GM12878 (cell line): Measurements from ENCODE around the gene ADSS1. TPM values are rescaled to one million over a fixed set of nuclear protein-coding genes. Genes with fewer than 3 reads are reported as not detected.
A peak's percentile ranks its signal among the peaks of the same experiment; 100 is the strongest.

ENCODE experiments used
- BCL11A ChIP-seq: IDR thresholded peaks from 2 replicates; pipeline ENCODE4 v1.6.1; 2011; ENCODE audit warnings: low read depth, low read length
- CBX3 ChIP-seq: fragments of 200-600 bp; sonication (generic); IDR thresholded peaks from 2 replicates; pipeline ENCODE4 v1.6.1; 2016; ENCODE audit warnings: low read depth, borderline replicate concordance
- CEBPZ ChIP-seq: fragments of 150-350 bp; IDR thresholded peaks from 2 replicates; pipeline ENCODE4 v1.6.1; 2016; ENCODE audit warnings: low read depth, low read length
- DPF2 ChIP-seq: fragments of 450-650 bp; IDR thresholded peaks from 2 replicates; pipeline ENCODE4 v1.6.1; 2017; ENCODE audit warnings: mild to moderate bottlenecking
- EGR1 ChIP-seq, 2 experiments: IDR thresholded peaks; 1 replicate in 1 of 2; 2 replicates in 1 of 2; pipeline ENCODE4 v1.6.1; 2011 to 2012; ENCODE audit warnings: low read depth in 2 of 2, low read length in 2 of 2, borderline replicate concordance in 1 of 2, mild to moderate bottlenecking in 1 of 2, moderate library complexity in 1 of 2
- GATAD2B ChIP-seq: fragments of 450-650 bp; conservative IDR thresholded peaks from 2 replicates; pipeline ENCODE4 v1.6.1; 2017; ENCODE audit warnings: low read depth, mild to moderate bottlenecking, moderate library complexity
- HDAC6 ChIP-seq: fragments of 200-600 bp; sonication (generic); IDR thresholded peaks from one replicate; pipeline ENCODE4 v1.8.0; 2017; ENCODE audit warnings: antibody characterized with exemption; ENCODE audit not compliant: unreplicated experiment
- HDGF ChIP-seq: fragments of 450-650 bp; IDR thresholded peaks from 2 replicates; pipeline ENCODE4 v1.6.1; 2016; ENCODE audit warnings: antibody characterized with exemption
- HSF1 ChIP-seq: fragments of 150-350 bp; IDR thresholded peaks from 2 replicates; pipeline ENCODE4 v1.6.1; 2014; ENCODE audit warnings: mild to moderate bottlenecking, low read depth, low read length
- IKZF1 ChIP-seq: fragments of 450-650 bp; conservative IDR thresholded peaks from 2 replicates; pipeline ENCODE4 v1.6.1; 2017; ENCODE audit warnings: antibody characterized with exemption, mild to moderate bottlenecking
- IKZF2 ChIP-seq, 2 experiments: fragments of 450-650 bp; IDR thresholded peaks; 2 replicates each; pipeline ENCODE4 v1.6.1; 2017; ENCODE audit warnings: mild to moderate bottlenecking in 2 of 2, moderate library complexity in 2 of 2
- LARP7 ChIP-seq: fragments of 450-650 bp; IDR thresholded peaks from 2 replicates; pipeline ENCODE4 v1.6.1; 2017; ENCODE audit warnings: mild to moderate bottlenecking
- MXI1 ChIP-seq: fragments of 150-350 bp; IDR thresholded peaks from 2 replicates; pipeline ENCODE4 v1.6.1; 2011; ENCODE audit warnings: low read depth, mild to moderate bottlenecking, inconsistent platforms, low read length, improper control_type of control experiment
- NR2F1 ChIP-seq: fragments of 450-650 bp; conservative IDR thresholded peaks from 2 replicates; pipeline ENCODE4 v1.6.1; 2017; ENCODE audit warnings: mild to moderate bottlenecking
- PML ChIP-seq: IDR thresholded peaks from 2 replicates; pipeline ENCODE4 v1.6.1; 2012; ENCODE audit warnings: low read length, inconsistent platforms
- POLR2A ChIP-seq: IDR thresholded peaks from 2 replicates; pipeline ENCODE4 v1.6.1; 2011; ENCODE audit warnings: low read depth, mild to moderate bottlenecking, low read length
- RAD21 ChIP-seq: IDR thresholded peaks from 2 replicates; pipeline ENCODE4 v1.6.1; 2011; ENCODE audit warnings: mild to moderate bottlenecking, low read depth, low read length, moderate library complexity; ENCODE audit not compliant: insufficient read depth
- REST ChIP-seq: IDR thresholded peaks from 2 replicates; pipeline ENCODE4 v1.6.1; 2012; ENCODE audit warnings: mild to moderate bottlenecking, low read depth, low read length
- SIN3A ChIP-seq: IDR thresholded peaks from 2 replicates; pipeline ENCODE4 v1.6.1; 2012; ENCODE audit warnings: low read depth, low read length, improper control_type of control experiment
- SMAD5 ChIP-seq: IDR thresholded peaks from 2 replicates; pipeline ENCODE4 v1.6.1; 2016; ENCODE audit warnings: antibody characterized with exemption, low read depth
- SREBF2 ChIP-seq: IDR thresholded peaks from 2 replicates; pipeline ENCODE4 v1.6.1; 2012; ENCODE audit warnings: mild to moderate bottlenecking, low read length
- TAF1 ChIP-seq: IDR thresholded peaks from 2 replicates; pipeline ENCODE4 v1.6.1; 2011; ENCODE audit warnings: mild to moderate bottlenecking, low read depth, low read length, borderline replicate concordance
- TCF12 ChIP-seq: IDR thresholded peaks from 2 replicates; pipeline ENCODE4 v1.6.1; 2011; ENCODE audit warnings: low read depth, mild to moderate bottlenecking, low read length
- polyA plus RNA-seq, 11 experiments: library from polyadenylated mRNA; depleted of rRNA in 4 of 11; unstranded in 6 of 11; stranded (reverse) in 5 of 11; fragments of >200 nt; fragmentation: Nextera tagmentation in 4 of 11; fragmentation: Illumina TruSeq in 1 of 11; extraction: Ambion mirVana in 4 of 11; extraction: Trizol in 1 of 11; gene quantifications; 1 replicate in 1 of 11; 2 replicates in 10 of 11; pipeline versions ENCODE4 v1.2.1 to v1.2.3, GENCODE V29; 2011 to 2016; ENCODE audit warnings: inconsistent platforms in 2 of 11, missing spikeins in 2 of 11, low read depth in 1 of 11
- total RNA-seq, 4 experiments: library from RNA; depleted of rRNA in 3 of 4; stranded (reverse); fragments of >200 nt in 3 of 4; fragmentation: Illumina TruSeq in 1 of 4; extraction: Trizol in 1 of 4; gene quantifications; 2 replicates each; pipeline versions ENCODE4 v1.2.1 to v1.2.3, GENCODE V29; 2013 to 2021

Gene ADSS1
- total and polyA plus RNA-seq, 10 of the 15 experiments (the other 5 are each of a cell fraction or from before 2014, with no cell fraction given): 0.11 to 0.45 (median 0.28) TPM; not detected in 5

GRCh38 chr14:104677512-104678332 is 46.3 kb upstream of the ADSS1 start (continued):
- TF ChIP-seq TCF12 (peak; percentile 73), LARP7 (peak; percentile 76), HSF1 (no peak), SMAD5 (no peak), POLR2A (peak; percentile 51; the same call in 1 of the 2 replicates), RAD21 (no peak), GATAD2B (peak; percentile 84), MXI1 (peak; percentile 54; the same call in 1 of the 2 replicates), TAF1 (no peak), HDGF (0 out of 2 replicates have a peak, but pooled peaks have one; percentile 33), IKZF1 (peak; percentile 94), REST (no peak), EGR1 (IDR thresholded peaks at IDR 0.05; ENCODE audit: borderline replicate concordance in 1 of 2, low read depth in 2 of 2, low read length in 2 of 2) (no peak), BCL11A (no peak), SREBF2 (no peak), HDAC6 (no peak), CBX3 (no peak), DPF2 (peak; percentile 85), NR2F1 (0 out of 2 replicates have a peak, but pooled peaks have one; percentile 7), SIN3A (no peak), PML (no peak), CEBPZ (no peak), IKZF2 (IDR thresholded peaks at IDR 0.05) (peak; percentile 78 to 80; a peak in 2 of 4 replicates)
